Endodermal cell (in vitro differentiated cells): ENCODE measurements around the gene SAFB2. TPM values are rescaled to one million over a fixed set of nuclear protein-coding genes. Genes with fewer than 3 reads are reported as not detected.

Source experiments
- DNase-seq: peaks from one replicate; pipeline ENCODE4 v3.0.0-alpha.2; 2017
- H3K27ac ChIP-seq: 2 replicates; pipeline ENCODE4 v1.5.1; 2013; ENCODE audit warnings: mild to moderate bottlenecking, low read depth, low read length, moderate library complexity
- H3K27me3 ChIP-seq: 2 replicates; pipeline ENCODE4 v1.6.1; 2013; ENCODE audit warnings: mild to moderate bottlenecking, low read length, moderate library complexity; ENCODE audit not compliant: insufficient read depth, control insufficient read depth, poor library complexity, severe bottlenecking
- H3K36me3 ChIP-seq: 2 replicates; pipeline ENCODE4 v1.7.0; 2013; ENCODE audit warnings: mild to moderate bottlenecking, low read length, moderate library complexity; ENCODE audit not compliant: control insufficient read depth, insufficient read depth
- H3K4me1 ChIP-seq: one replicate; pipeline ENCODE4 v1.7.0; 2013; ENCODE audit warnings: low read length; ENCODE audit not compliant: control insufficient read depth, insufficient read depth
- H3K4me3 ChIP-seq: 2 replicates; pipeline ENCODE4 v1.5.1; 2013; ENCODE audit warnings: mild to moderate bottlenecking, low read length, moderate library complexity
- H3K9ac ChIP-seq: 2 replicates; pipeline ENCODE4 v1.6.1; 2013; ENCODE audit warnings: mild to moderate bottlenecking, low read length, moderate library complexity; ENCODE audit not compliant: poor library complexity, severe bottlenecking; ENCODE audit errors: extremely low read depth
- H3K9me3 ChIP-seq: 2 replicates; pipeline ENCODE4 v1.6.1; 2013; ENCODE audit warnings: mild to moderate bottlenecking, low read length, moderate library complexity; ENCODE audit not compliant: control insufficient read depth
- H3K27ac Mint-ChIP-seq: 2 replicates; pipeline ENCODE4 v1.8.0; 2020; ENCODE audit warnings: mixed read lengths
- H3K27me3 Mint-ChIP-seq: 2 replicates; pipeline ENCODE4 v1.8.0; 2021; ENCODE audit warnings: mild to moderate bottlenecking, mixed read lengths; ENCODE audit not compliant: insufficient read depth
- H3K36me3 Mint-ChIP-seq: 2 replicates; pipeline ENCODE4 v1.8.0; 2020; ENCODE audit warnings: low read depth, mixed read lengths
- H3K4me1 Mint-ChIP-seq: 2 replicates; pipeline ENCODE4 v1.8.0; 2020; ENCODE audit warnings: mixed read lengths
- H3K4me3 Mint-ChIP-seq: 2 replicates; pipeline ENCODE4 v1.8.0; 2020; ENCODE audit warnings: mild to moderate bottlenecking, moderate library complexity, mixed read lengths
- H3K9me3 Mint-ChIP-seq: 2 replicates; pipeline ENCODE4 v1.8.0; 2020; ENCODE audit warnings: mild to moderate bottlenecking, mixed read lengths
- CTCF ChIP-seq: fragments of 200-600 bp; sonication (generic); conservative IDR thresholded peaks from 2 replicates; pipeline ENCODE4 v1.5.0; 2021; ENCODE audit warnings: antibody characterized with exemption, mild to moderate bottlenecking
- WGBS, 2 experiments: methylation state at CpG; one replicate each; pipeline versions ENCODE4 v1.1.5 to v1.1.7; 2013; ENCODE audit warnings: missing lambda C conversion rate in 2 of 2, mixed read lengths in 1 of 2; ENCODE audit not compliant: insufficient coverage in 1 of 2, insufficient read length in 1 of 2; 5-methylcytosine and 5-hydroxymethylcytosine counted together
- total RNA-seq, 2 donors: library from RNA; stranded (reverse); fragmentation: NEBNext Ultra II Directional in 1 of 2; extraction: Animal tissue kit (Norgen Biotek cat#: 25700) in 1 of 2; gene quantifications; 2 replicates in 1 of 2; 3 replicates in 1 of 2; pipeline ENCODE4 v1.2.1, GENCODE V29; 2021

Gene SAFB2
- total RNA-seq, 2 donors from 2014 or later, result 69.2 to 74.6 TPM

- H3K9me3 ChIP-seq, result no peaks in the 10 kb centered on the region
- no peaks in the 10 kb centered on the region for H3K4me1 ChIP-seq
- Mint-ChIP-seq H3K9me3 (peaks cover 9% of the 10 kb centered on the region), H3K4me1 (no peaks in the 10 kb centered on the region), H3K4me3 (no peak overlapping the region), H3K27me3 (peaks cover 33% of the 10 kb centered on the region), H3K27ac (no peak overlapping the region), H3K36me3 (no peaks in the 10 kb centered on the region)
- H3K27me3 ChIP-seq, result peaks cover 24% of the 10 kb centered on the region
- H3K36me3 ChIP-seq, result no peaks in the 10 kb centered on the region
- H3K4me3 ChIP-seq, result no peak overlapping the region
- DNase-seq, result no peak
- TF ChIP-seq CTCF, result no peak
- no peak overlapping the region for H3K27ac ChIP-seq
- 57 to 87% methylated on average over 3 to 7 of the region's 7 CpGs for WGBS, 2 experiments
- H3K9ac ChIP-seq, result no peak overlapping the region
Observed at GRCh38 chr19:5564930-5565329, 57.6 kb downstream of the SAFB2 start.

GRCh38 chr19:5563935-5564612, 58.5 kb downstream of the SAFB2 start:
- Histone ChIP-seq H3K9me3 (no peaks in the 10 kb centered on the region), H3K4me1 (no peaks in the 10 kb centered on the region), H3K27me3 (peaks cover 24% of the 10 kb centered on the region), H3K9ac (no peak overlapping the region), H3K36me3 (no peaks in the 10 kb centered on the region), H3K4me3 (no peak overlapping the region), H3K27ac (no peak overlapping the region)
- Mint-ChIP-seq H3K27ac (no peak overlapping the region), H3K27me3 (peaks cover 26% of the 10 kb centered on the region), H3K4me3 (no peak overlapping the region), H3K4me1 (no peaks in the 10 kb centered on the region), H3K36me3 (no peaks in the 10 kb centered on the region), H3K9me3 (peaks cover 9% of the 10 kb centered on the region)
- DNase-seq, result no peak
- WGBS, 2 experiments, result 71 to 72% methylated on average over 5 to 14 of the region's 14 CpGs
- TF ChIP-seq CTCF, result no peak

GRCh38 chr19:5563008-5563431, 59.6 kb downstream of the SAFB2 start:
- peak; percentile 66 for TF ChIP-seq CTCF
- WGBS, 2 experiments, result 60 to 89% methylated on average over 2 to 8 of the region's 8 CpGs
- peak; percentile 78 for DNase-seq

More at GRCh38 chr19:5563008-5563431, 59.6 kb downstream of the SAFB2 start:
- Histone ChIP-seq H3K4me1 (no peaks in the 10 kb centered on the region), H3K27me3 (peaks cover 18% of the 10 kb centered on the region), H3K36me3 (no peaks in the 10 kb centered on the region), H3K4me3 (no peak overlapping the region), H3K9me3 (no peaks in the 10 kb centered on the region), H3K27ac (no peak overlapping the region), H3K9ac (no peak overlapping the region)
- H3K9me3 Mint-ChIP-seq, result peaks cover 9% of the 10 kb centered on the region
- no peaks in the 10 kb centered on the region for H3K4me1 Mint-ChIP-seq
- peaks cover 18% of the 10 kb centered on the region for H3K27me3 Mint-ChIP-seq
- H3K4me3 Mint-ChIP-seq, result no peak overlapping the region
- no peak overlapping the region for H3K27ac Mint-ChIP-seq
- H3K36me3 Mint-ChIP-seq, result no peaks in the 10 kb centered on the region
